HG02973 (cell line): ENCODE measurements around the gene COL4A1.

Experiments
- ATAC-seq: cut with Tn5 transposase; IDR thresholded peaks from one replicate; pipeline ENCODE4 v1.9.1; 2021; ENCODE audit warnings: moderate library complexity; ENCODE audit not compliant: unreplicated experiment

COL4A1 gene

GRCh38 chr13:110170020-110170790 is 136.8 kb downstream of the COL4A1 start:
- no peak for ATAC-seq

- ATAC-seq = no peak
These were observed 137.7 kb downstream of the COL4A1 start for GRCh38 chr13:110168999-110169933.

DNA sequence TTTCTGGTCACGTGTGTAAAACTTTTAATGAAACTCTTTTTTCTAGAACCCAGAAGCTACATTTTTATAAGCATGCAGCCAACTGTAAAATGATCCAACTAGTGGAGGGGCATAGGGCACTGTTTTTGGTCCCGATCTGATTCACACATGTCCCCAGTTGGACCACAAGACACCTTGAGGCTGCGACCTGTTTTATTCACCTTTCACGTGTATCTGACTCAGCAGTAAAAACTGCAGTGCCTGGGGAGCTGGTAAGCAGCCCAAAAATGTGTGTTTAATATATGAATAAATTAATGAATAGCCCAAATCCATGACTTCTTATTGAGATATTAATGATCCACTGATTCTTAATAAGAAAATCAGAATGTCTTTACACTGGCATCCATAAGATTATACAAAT is 140.4 kb downstream of the COL4A1 start:
- ATAC-seq = no peak

- ATAC-seq = no peak
These were observed 142.3 kb downstream of the COL4A1 start for GRCh38 chr13:110164706-110165105.

DNA sequence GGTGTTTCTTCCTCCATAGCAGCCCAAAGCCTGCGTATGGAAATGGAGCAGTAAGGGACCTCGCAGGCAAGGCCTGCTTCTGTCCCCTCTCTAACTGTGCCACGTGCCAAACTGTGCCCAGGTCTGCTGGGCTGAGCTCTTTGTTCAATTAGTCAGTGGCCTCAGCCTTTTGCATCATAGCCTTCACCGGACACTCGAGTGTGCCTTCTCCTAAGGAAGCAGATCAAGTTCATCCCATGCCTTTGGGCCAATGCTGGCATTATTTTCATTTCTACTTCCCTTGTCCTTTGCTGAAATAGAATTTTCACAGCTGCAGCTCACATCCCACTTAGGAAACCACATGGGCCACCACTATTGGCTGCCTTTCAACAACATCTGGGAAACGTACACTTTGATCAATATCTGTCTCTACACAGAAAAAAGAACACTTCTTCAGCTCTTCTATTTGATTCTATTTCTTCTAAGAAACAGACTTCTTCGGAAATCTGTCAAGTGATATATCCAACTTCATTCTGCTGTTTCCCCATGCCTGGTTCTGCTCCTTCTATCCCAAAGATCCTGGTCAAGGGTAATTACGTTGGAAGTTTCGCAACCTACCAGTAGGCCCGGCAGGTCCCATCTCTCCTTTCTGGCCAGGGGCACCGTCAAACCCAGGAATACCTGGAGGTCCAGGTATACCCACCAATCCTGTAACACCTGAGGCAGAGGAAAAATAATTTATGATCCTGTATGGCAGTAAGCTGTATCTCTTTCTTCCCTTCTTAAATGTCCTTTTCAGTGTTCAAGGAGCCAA is 143.9 kb downstream of the COL4A1 start:
- ATAC-seq = no peak

DNA sequence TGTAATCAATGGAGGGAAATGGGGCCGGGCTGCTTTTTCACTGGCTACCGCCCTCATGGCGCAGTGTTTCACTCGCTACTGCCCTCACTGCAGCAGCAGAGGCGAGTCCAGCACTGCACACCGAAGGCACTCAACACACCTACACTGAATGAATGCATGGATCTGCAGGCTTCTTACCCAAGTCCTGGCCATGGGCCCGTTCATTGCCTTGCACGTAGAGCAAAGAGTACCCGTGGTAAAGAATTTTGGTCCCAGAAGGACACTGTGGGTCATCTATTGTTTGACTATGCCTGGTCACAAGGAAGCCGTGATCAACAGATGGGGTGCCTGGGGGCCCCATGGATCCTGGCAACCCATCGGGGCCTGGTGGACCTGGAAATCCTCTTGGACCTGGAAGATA is 144.9 kb downstream of the COL4A1 start:
- no peak for ATAC-seq

- ATAC-seq = no peak
These were observed 145.7 kb downstream of the COL4A1 start for GRCh38 chr13:110161112-110161882.

DNA sequence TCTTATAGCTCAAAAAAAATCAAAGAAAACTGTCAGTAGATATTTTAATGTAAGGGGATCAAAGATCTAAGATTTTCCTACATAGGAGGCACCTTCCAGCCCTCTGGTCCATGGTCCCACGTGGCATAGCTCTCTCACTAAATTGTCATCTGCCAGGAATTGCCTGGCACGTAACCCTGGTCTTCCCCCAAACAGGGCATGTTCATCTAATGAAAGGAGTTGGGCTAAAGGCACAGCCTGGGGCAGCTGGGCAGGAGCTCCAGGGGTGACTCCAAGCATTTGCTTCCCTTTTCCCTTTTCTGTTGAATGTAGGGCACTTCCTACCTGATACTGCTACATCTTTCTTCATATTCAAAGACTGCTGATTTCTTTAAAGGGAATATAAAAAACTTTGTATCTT is 148.7 kb downstream of the COL4A1 start:
- no peak for ATAC-seq

GRCh38 chr13:110157718-110158117 is 149.2 kb downstream of the COL4A1 start:
- ATAC-seq = no peak

- no peak for ATAC-seq
These were observed 150.5 kb downstream of the COL4A1 start for GRCh38 chr13:110156301-110157049.

DNA sequence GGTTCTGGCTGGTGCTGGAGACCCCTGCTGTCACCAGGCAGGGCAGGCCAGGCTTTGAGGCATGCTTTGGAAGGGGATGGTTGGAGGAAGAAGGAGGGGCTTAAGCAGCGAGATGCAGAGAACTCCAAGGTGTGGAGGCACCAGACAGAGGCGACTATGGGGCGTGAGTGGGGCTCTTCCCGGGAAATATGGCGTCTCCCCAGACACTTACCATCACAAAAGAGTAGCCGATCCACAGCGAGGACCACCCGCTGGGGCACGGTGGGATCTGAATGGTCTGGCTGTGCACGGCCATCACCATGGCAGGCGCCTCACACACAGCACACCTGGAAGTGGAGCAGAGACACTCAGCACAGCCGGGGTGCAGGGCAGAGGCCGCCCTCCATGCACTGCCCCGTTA is 151.9 kb downstream of the COL4A1 start:
- no peak for ATAC-seq

DNA sequence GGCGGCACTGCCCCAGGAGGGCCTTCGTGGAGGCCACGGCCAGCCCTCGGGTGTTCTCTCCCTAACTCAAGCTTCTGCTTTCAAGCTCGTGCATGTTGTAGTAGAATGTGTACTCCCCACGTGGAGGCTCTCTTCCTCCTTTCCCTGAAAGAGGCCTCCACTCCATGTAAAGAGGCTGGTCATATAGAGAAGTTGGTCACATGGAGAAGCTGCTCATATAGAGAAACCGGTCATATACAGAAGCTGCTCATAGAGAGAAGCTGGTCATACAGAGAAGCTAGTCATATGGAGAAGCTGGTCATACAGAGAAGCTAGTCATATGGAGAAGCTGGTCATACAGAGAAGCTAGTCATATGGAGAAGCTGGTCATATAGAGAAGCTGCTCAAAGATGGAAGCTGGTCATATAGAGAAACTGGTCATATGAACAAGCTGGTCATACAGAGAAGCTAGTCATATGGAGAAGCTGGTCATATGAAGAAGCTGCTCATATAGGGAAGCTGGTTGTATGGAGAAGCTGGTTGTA is 152.5 kb downstream of the COL4A1 start:
- no peak for ATAC-seq

DNA sequence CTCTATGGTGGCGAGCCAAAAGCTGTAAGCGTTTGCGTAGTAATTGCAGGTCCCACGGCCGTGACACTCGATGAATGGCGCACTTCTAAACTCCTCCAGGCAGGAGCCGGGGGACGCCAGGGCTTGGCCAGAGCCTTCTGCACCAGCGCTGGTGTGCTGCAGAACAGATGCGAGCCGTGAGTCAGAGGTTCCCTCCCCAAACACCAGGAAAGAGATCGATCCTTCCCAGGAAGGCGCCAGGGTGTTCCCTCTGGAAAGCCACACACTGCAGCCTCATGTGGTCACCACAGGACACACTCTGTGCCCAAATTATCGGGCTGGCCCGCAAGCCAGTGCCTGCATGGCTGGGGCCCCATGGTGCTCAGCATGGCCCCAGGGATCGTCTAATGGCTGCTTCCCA is 154.6 kb downstream of the COL4A1 start:
- no peak for ATAC-seq

GRCh38 chr13:110151462-110151861 is 155.5 kb downstream of the COL4A1 start:
- no peak for ATAC-seq

DNA sequence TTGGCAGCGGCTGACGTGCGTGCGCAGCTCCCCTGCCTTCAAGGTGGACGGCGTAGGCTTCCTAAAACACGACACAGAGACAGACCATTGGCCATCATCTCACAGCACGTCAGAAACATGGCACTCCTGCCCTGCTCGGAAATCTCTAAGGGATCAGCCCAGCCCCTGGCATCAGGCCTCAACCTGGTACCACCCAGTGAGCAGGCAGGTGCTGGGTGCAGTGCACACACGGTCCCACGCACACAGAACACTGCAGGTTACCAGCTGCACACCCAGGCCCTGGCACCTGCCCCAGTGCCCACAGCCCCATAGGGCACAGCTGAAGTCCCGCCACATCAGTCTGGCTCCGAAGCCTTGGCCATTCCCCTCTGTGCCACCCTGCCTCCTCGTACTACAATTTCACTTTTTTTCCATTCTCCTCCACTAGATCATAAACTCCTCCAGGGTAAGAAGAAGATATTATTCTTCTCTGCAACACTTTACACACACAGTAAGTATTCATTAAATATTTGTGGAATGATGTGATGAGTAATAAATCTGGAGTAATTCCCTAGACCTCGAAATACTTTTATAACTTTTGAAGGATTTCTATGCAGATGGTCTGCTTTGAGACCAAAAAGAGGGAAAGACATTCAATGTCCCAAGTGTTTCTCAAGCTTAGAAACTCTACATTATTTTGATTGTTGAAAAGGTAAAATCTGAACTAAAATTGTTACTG is 156.4 kb downstream of the COL4A1 start:
- no peak for ATAC-seq

DNA sequence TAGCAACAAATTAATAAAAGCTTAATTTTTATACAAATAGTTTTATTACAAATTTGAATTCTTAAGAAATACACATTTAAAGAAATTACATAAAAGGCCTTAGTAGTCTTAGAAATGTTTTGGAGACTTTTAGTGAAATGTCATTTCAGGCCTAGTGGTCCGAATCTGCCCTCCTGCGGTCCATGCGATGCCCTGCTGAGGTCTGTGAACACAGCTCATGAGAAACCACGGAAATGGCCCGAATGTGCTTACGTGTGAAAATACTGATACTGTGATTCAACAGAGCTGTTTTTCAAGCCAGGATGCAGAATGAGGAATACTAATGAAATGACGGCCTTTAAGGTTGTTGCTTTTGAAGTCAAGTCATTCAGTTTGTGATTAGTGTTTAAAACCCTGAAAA is 157.9 kb downstream of the COL4A1 start:
- no peak for ATAC-seq

- no peak for ATAC-seq
These were observed 166.9 kb downstream of the COL4A1 start for GRCh38 chr13:110140099-110140498.

DNA sequence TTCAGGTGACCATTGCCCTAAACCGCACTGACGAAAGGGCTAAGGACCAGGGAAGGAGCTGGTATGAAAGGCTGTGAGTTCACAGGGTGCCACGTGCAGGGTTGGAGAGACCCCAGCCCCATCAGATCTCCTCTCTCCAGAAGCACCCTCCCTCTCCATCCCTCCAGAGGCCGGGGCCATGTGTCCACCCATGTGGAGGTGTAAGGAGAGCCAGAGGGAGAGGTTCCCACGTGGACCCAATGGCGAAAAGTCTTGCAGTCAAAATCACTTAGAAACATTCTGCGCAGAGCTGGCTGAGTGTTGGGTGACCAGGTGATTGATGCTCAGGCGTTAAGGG is 168.3 kb downstream of the COL4A1 start:
- ATAC-seq = no peak
